ENCODE measurements around the gene EPB42. TPM values are rescaled to one million over a fixed set of nuclear protein-coding genes. Genes with fewer than 3 reads are reported as not detected.
"Not testable (repeated sequence)": the region's sequence is repeated elsewhere in the genome, so short reads cannot be mapped to it uniquely, and the experiment has no call there.

The EPB42 gene
- total and polyA plus RNA-seq, 2 experiments from 2014 or later = 0.57 to 1.00 TPM

- no peak for TF ChIP-seq EZH2 (IDR thresholded peaks at IDR 0.05; ENCODE audit: borderline replicate concordance)
- TF ChIP-seq EZH2phosphoT487 (IDR thresholded peaks at IDR 0.05; ENCODE audit: low read depth, severe bottlenecking, unreplicated experiment) = no peak
- TF ChIP-seq, protein P1, sequence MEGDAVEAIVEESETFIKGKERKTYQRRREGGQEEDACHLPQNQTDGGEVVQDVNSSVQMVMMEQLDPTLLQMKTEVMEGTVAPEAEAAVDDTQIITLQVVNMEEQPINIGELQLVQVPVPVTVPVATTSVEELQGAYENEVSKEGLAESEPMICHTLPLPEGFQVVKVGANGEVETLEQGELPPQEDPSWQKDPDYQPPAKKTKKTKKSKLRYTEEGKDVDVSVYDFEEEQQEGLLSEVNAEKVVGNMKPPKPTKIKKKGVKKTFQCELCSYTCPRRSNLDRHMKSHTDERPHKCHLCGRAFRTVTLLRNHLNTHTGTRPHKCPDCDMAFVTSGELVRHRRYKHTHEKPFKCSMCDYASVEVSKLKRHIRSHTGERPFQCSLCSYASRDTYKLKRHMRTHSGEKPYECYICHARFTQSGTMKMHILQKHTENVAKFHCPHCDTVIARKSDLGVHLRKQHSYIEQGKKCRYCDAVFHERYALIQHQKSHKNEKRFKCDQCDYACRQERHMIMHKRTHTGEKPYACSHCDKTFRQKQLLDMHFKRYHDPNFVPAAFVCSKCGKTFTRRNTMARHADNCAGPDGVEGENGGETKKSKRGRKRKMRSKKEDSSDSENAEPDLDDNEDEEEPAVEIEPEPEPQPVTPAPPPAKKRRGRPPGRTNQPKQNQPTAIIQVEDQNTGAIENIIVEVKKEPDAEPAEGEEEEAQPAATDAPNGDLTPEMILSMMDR (IDR thresholded peaks at IDR 0.05; ENCODE audit: poor library complexity) = no peak
- H3K4me1 ChIP-seq (ENCODE audit: insufficient read depth) = no peaks in the 10 kb centered on the region
- no peaks in the 10 kb centered on the region for H3K79me2 ChIP-seq
- H2AFZ ChIP-seq = no peak overlapping the region
- no peaks in the 10 kb centered on the region for H4K20me1 ChIP-seq (ENCODE audit: insufficient read depth, poor library complexity, severe bottlenecking)
- no peaks in the 10 kb centered on the region for H3K36me3 ChIP-seq (replicated peaks; ENCODE audit: insufficient read depth, low read depth)
- H3K9me2 ChIP-seq (replicated peaks; ENCODE audit: insufficient read depth) = no peaks in the 10 kb centered on the region
- H3K4me3 ChIP-seq = no peak overlapping the region
- DNase-seq (ENCODE audit: low spot score) = no peak
- H3K27ac ChIP-seq = no peak overlapping the region
- H3K9me3 ChIP-seq (ENCODE audit: low read depth) = no peaks in the 10 kb centered on the region
- H3K27me3 ChIP-seq = no peaks in the 10 kb centered on the region
- 91% methylated on average over 3 of the region's 3 CpGs for WGBS (ENCODE audit: low lambda C conversion rate, missing lambda C conversion rate)
- no peak overlapping the region for H3K4me2 ChIP-seq
Observed at GRCh38 chr15:43199945-43200488, 20.8 kb downstream of the EPB42 start.

- Histone ChIP-seq H3K36me3 (replicated peaks; ENCODE audit: insufficient read depth, low read depth) (no peaks in the 10 kb centered on the region), H3K9me3 (ENCODE audit: low read depth) (no peaks in the 10 kb centered on the region), H3K79me2 (no peaks in the 10 kb centered on the region), H3K4me2 (no peak overlapping the region), H3K9me2 (replicated peaks; ENCODE audit: insufficient read depth) (no peaks in the 10 kb centered on the region), H4K20me1 (ENCODE audit: insufficient read depth, poor library complexity, severe bottlenecking) (no peaks in the 10 kb centered on the region), H2AFZ (no peak overlapping the region), H3K27me3 (no peaks in the 10 kb centered on the region), H3K27ac (no peak overlapping the region), H3K4me1 (ENCODE audit: insufficient read depth) (no peaks in the 10 kb centered on the region), H3K4me3 (no peak overlapping the region)
- 91% methylated on average over 3 of the region's 3 CpGs for WGBS (ENCODE audit: low lambda C conversion rate, missing lambda C conversion rate)
- no peak for DNase-seq (ENCODE audit: low spot score)
- no peak for TF ChIP-seq EZH2 (IDR thresholded peaks at IDR 0.05; ENCODE audit: borderline replicate concordance)
- TF ChIP-seq, protein P1 (IDR thresholded peaks at IDR 0.05; ENCODE audit: poor library complexity) = no peak
- no peak for TF ChIP-seq EZH2phosphoT487 (IDR thresholded peaks at IDR 0.05; ENCODE audit: low read depth, severe bottlenecking, unreplicated experiment)
Observed at GRCh38 chr15:43198992-43199391, 21.8 kb downstream of the EPB42 start.

DNA sequence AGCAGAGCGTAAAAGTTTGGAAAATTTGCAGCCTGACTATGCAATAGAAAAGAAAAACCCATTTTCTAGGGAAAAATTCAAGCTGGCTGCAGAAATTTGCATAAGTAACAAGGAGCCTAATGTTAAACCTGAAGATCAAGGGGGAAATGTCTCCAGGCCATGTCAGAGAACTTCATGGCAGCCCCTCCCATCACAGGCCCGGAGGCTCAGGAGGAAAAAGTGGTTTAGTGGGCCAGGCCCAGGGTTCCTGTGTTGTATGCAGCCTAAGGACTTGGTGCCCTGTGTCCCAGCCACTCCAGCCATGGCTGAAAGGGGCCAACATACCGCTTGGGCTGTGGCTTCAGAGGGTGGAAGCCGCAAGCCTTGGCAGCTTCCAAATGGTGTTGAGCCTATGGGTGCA is 22.3 kb downstream of the EPB42 start:
- 99% methylated on average over 4 of the region's 4 CpGs for WGBS (ENCODE audit: low lambda C conversion rate, missing lambda C conversion rate)
- not testable (repeated sequence) for H3K9me3 ChIP-seq (ENCODE audit: low read depth); H3K27me3 ChIP-seq; DNase-seq (ENCODE audit: low spot score); H4K20me1 ChIP-seq (ENCODE audit: insufficient read depth, poor library complexity, severe bottlenecking); H3K36me3 ChIP-seq (replicated peaks; ENCODE audit: insufficient read depth, low read depth); H3K9me2 ChIP-seq (replicated peaks; ENCODE audit: insufficient read depth); H3K4me3 ChIP-seq; H3K79me2 ChIP-seq; H3K4me1 ChIP-seq (ENCODE audit: insufficient read depth); H3K4me2 ChIP-seq; H3K27ac ChIP-seq; H2AFZ ChIP-seq

DNA sequence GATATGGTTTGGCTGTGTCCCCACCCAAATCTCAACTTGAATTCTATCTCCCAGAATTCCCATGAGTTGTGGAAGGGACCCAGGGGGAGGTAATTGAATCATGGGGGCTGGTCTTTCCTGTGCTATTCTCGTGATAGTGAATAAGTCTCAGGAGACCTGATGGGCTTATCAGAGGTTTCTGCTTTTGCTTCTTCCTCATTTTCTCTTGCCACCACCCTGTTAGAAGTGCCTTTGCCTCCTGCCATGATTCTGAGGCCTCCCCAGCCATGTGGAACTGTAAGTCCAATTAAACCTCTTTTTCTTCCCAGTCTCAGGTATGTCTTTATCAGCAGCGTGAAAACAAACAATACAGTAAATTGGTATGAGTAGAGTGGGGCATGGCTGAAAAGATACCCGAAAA is 23.0 kb downstream of the EPB42 start:
- H3K79me2 ChIP-seq; DNase-seq (ENCODE audit: low spot score); H3K4me2 ChIP-seq; H3K4me1 ChIP-seq (ENCODE audit: insufficient read depth); H4K20me1 ChIP-seq (ENCODE audit: insufficient read depth, poor library complexity, severe bottlenecking); H3K4me3 ChIP-seq; H3K27me3 ChIP-seq; H3K36me3 ChIP-seq (replicated peaks; ENCODE audit: insufficient read depth, low read depth); H2AFZ ChIP-seq; H3K9me2 ChIP-seq (replicated peaks; ENCODE audit: insufficient read depth); H3K27ac ChIP-seq; H3K9me3 ChIP-seq (ENCODE audit: low read depth): not testable (repeated sequence)
- WGBS (ENCODE audit: low lambda C conversion rate, missing lambda C conversion rate) = 94% methylated on average over 3 of the region's 3 CpGs
